Mesenchymal stem cell (in vitro differentiated cells and primary cell): ENCODE results near the gene COL27A1.

Source experiments
- DNase-seq: peaks from one replicate; pipeline ENCODE4 v3.0.0-alpha.2; 2013
- H2AFZ ChIP-seq: one replicate; pipeline ENCODE4 v1.6.1; 2013; ENCODE audit warnings: low read depth, mild to moderate bottlenecking, control low read depth, inconsistent platforms, low read length, moderate library complexity
- H2AK5ac ChIP-seq: 2 replicates; pipeline ENCODE4 v1.6.1; 2013; ENCODE audit warnings: low read length, moderate library complexity, mild to moderate bottlenecking, inconsistent platforms; ENCODE audit not compliant: severe bottlenecking
- H2BK120ac ChIP-seq: one replicate; pipeline ENCODE4 v1.6.1; 2013; ENCODE audit warnings: low read depth, mild to moderate bottlenecking, inconsistent platforms, low read length, moderate library complexity
- H2BK12ac ChIP-seq, 2 experiments: one replicate each; pipeline ENCODE4 v1.6.1; 2013; ENCODE audit warnings: inconsistent platforms in 2 of 2, low read length in 2 of 2, mild to moderate bottlenecking in 2 of 2, moderate library complexity in 2 of 2, control low read depth in 1 of 2
- H2BK15ac ChIP-seq: one replicate; pipeline ENCODE4 v1.6.1; 2013; ENCODE audit warnings: mild to moderate bottlenecking, low read depth, inconsistent platforms; ENCODE audit not compliant: poor library complexity, severe bottlenecking
- H2BK5ac ChIP-seq: 2 replicates; pipeline ENCODE4 v1.6.1; 2013; ENCODE audit warnings: low read depth, mild to moderate bottlenecking, low read length, control low read depth, inconsistent platforms; ENCODE audit not compliant: poor library complexity, severe bottlenecking
- H3K14ac ChIP-seq, 2 experiments: one replicate each; pipeline ENCODE4 v1.6.1; 2013; ENCODE audit warnings: inconsistent platforms in 2 of 2, low read length in 2 of 2, control low read depth in 1 of 2, mild to moderate bottlenecking in 1 of 2, moderate library complexity in 1 of 2
- H3K18ac ChIP-seq, 2 experiments: one replicate each; pipeline ENCODE4 v1.6.1; 2013; ENCODE audit warnings: inconsistent platforms in 2 of 2, low read length in 2 of 2, control low read depth in 1 of 2, low read depth in 1 of 2, mild to moderate bottlenecking in 1 of 2
- H3K23ac ChIP-seq, 2 experiments: one replicate each; pipeline ENCODE4 v1.6.1; 2013; ENCODE audit warnings: inconsistent platforms in 2 of 2, low read length in 2 of 2, mild to moderate bottlenecking in 2 of 2, moderate library complexity in 2 of 2, control low read depth in 1 of 2
- H3K27ac ChIP-seq: 2 replicates; pipeline ENCODE4 v1.5.1; 2013; ENCODE audit warnings: mild to moderate bottlenecking, moderate library complexity, low read length, control low read depth, inconsistent platforms; ENCODE audit not compliant: poor library complexity, severe bottlenecking
- H3K27me3 ChIP-seq, 2 experiments: 2 replicates each; pipeline versions ENCODE4 v1.6.1 to v1.7.0; 2013; ENCODE audit warnings: low read length in 2 of 2, mild to moderate bottlenecking in 2 of 2, moderate library complexity in 2 of 2, control low read depth in 1 of 2, inconsistent platforms in 1 of 2; ENCODE audit not compliant: control insufficient read depth in 1 of 2, insufficient read depth in 1 of 2
- H3K36me3 ChIP-seq, 2 experiments: 2 replicates each; pipeline versions ENCODE4 v1.6.1 to v1.7.0; 2013; ENCODE audit warnings: low read length in 2 of 2, control low read depth in 1 of 2, inconsistent platforms in 1 of 2, low read depth in 1 of 2, mild to moderate bottlenecking in 1 of 2; ENCODE audit not compliant: insufficient read depth in 2 of 2, control insufficient read depth in 1 of 2
- H3K4ac ChIP-seq, 2 experiments: one replicate each; pipeline ENCODE4 v1.6.1; 2013; ENCODE audit warnings: inconsistent platforms in 2 of 2, low read length in 2 of 2, mild to moderate bottlenecking in 2 of 2, moderate library complexity in 2 of 2, control low read depth in 1 of 2, low read depth in 1 of 2
- H3K4me1 ChIP-seq: 2 replicates; pipeline ENCODE4 v1.6.1; 2013; ENCODE audit warnings: low read depth, low read length, control low read depth; ENCODE audit not compliant: control insufficient read depth, insufficient read depth
- H3K4me2 ChIP-seq: 2 replicates; pipeline ENCODE4 v1.6.1; 2013; ENCODE audit warnings: low read length, mild to moderate bottlenecking, inconsistent platforms; ENCODE audit not compliant: poor library complexity, severe bottlenecking
- H3K4me3 ChIP-seq, 2 experiments: 2 replicates each; pipeline versions ENCODE4 v1.5.1 to v1.7.0; 2013; ENCODE audit warnings: low read length in 2 of 2, mild to moderate bottlenecking in 2 of 2, control low read depth in 1 of 2, low read depth in 1 of 2; ENCODE audit not compliant: insufficient read depth in 1 of 2
- H3K79me1 ChIP-seq: replicated peaks from 2 replicates; pipeline ENCODE4 v1.6.1; 2013; ENCODE audit warnings: mild to moderate bottlenecking, control low read depth, low read length, inconsistent platforms; ENCODE audit not compliant: poor library complexity, severe bottlenecking
- H3K9ac ChIP-seq: 2 replicates; pipeline ENCODE4 v1.7.0; 2013; ENCODE audit warnings: mild to moderate bottlenecking, low read length, moderate library complexity
- H3K9me3 ChIP-seq: 2 replicates; pipeline ENCODE4 v1.7.0; 2013; ENCODE audit warnings: mild to moderate bottlenecking, low read length; ENCODE audit not compliant: control insufficient read depth
- H4K8ac ChIP-seq: one replicate; pipeline ENCODE4 v1.6.1; 2013; ENCODE audit warnings: inconsistent platforms, mild to moderate bottlenecking, low read length, moderate library complexity
- H4K91ac ChIP-seq: one replicate; pipeline ENCODE4 v1.6.1; 2013; ENCODE audit warnings: mild to moderate bottlenecking, low read length, inconsistent platforms
- WGBS: methylation state at CpG from one replicate; pipeline ENCODE4 v1.1.7; 2013; ENCODE audit warnings: mixed read lengths; 5-methylcytosine and 5-hydroxymethylcytosine counted together

The COL27A1 gene

GRCh38 chr9:114296338-114296737 lies 141.0 kb downstream of the COL27A1 start:
- H3K4me1 ChIP-seq, result no peaks in the 10 kb centered on the region
- H3K9ac ChIP-seq, result no peak overlapping the region
- no peak overlapping the region for H4K8ac ChIP-seq
- H3K4me3 ChIP-seq, result no peak overlapping the region
- H3K27me3 ChIP-seq, result no peaks in the 10 kb centered on the region
- no peak overlapping the region for H3K14ac ChIP-seq
- H2BK120ac ChIP-seq, result no peak overlapping the region
- no peak overlapping the region for H2BK15ac ChIP-seq
- DNase-seq, result no peak
- H3K36me3 ChIP-seq, result peaks cover 34 to 37% of the 10 kb centered on the region in 2 experiments
- H2AFZ ChIP-seq, result no peak overlapping the region
- H4K91ac ChIP-seq, result no peak overlapping the region
- H3K27ac ChIP-seq, result no peak overlapping the region
- H2BK12ac ChIP-seq, result no peak overlapping the region
- H3K4ac ChIP-seq, result no peak overlapping the region
- H3K4me2 ChIP-seq, result no peak overlapping the region
- WGBS, result no CpG with 5 or more reads among the region's 1 CpG
- no peak overlapping the region for H3K18ac ChIP-seq
- peaks cover 13% of the 10 kb centered on the region for H3K9me3 ChIP-seq
- H3K23ac ChIP-seq, result no peak overlapping the region
- no peak overlapping the region for H2AK5ac ChIP-seq
- H3K79me1 ChIP-seq, result no peaks in the 10 kb centered on the region
- no peak overlapping the region for H2BK5ac ChIP-seq

- H3K4ac ChIP-seq, result no peak overlapping the region
- no peaks in the 10 kb centered on the region for H3K27me3 ChIP-seq
- no peak overlapping the region for H2BK5ac ChIP-seq
- no peak overlapping the region for H2BK15ac ChIP-seq
- peaks cover 27 to 50% of the 10 kb centered on the region in 2 experiments for H3K36me3 ChIP-seq
- no peak overlapping the region for H2BK120ac ChIP-seq
- H3K4me1 ChIP-seq, result no peaks in the 10 kb centered on the region
- H2BK12ac ChIP-seq, result no peak overlapping the region
- H2AFZ ChIP-seq, result no peak overlapping the region
- H4K8ac ChIP-seq, result no peak overlapping the region
- H3K4me2 ChIP-seq, result no peak overlapping the region
- H3K27ac ChIP-seq, result no peak overlapping the region
- H3K4me3 ChIP-seq, result no peak overlapping the region
- H3K23ac ChIP-seq, result no peak overlapping the region
- H3K18ac ChIP-seq, result no peak overlapping the region
- no peak for DNase-seq
- H3K9me3 ChIP-seq, result peaks cover 9% of the 10 kb centered on the region
- WGBS, result 95% methylated on average over 15 of the region's 15 CpGs
- no peak overlapping the region for H3K14ac ChIP-seq
- no peak overlapping the region for H4K91ac ChIP-seq
- H3K9ac ChIP-seq, result no peak overlapping the region
- H3K79me1 ChIP-seq, result no peaks in the 10 kb centered on the region
- H2AK5ac ChIP-seq, result no peak overlapping the region
These were observed 144.2 kb downstream of the COL27A1 start for GRCh38 chr9:114299286-114300152.

GRCh38 chr9:114300153-114300845 lies 145.0 kb downstream of the COL27A1 start:
- H3K23ac ChIP-seq, result no peak overlapping the region
- no peak overlapping the region for H4K8ac ChIP-seq
- no peak overlapping the region for H2BK12ac ChIP-seq
- no peak for DNase-seq
- H3K36me3 ChIP-seq, result peaks cover 19 to 57% of the 10 kb centered on the region in 2 experiments
- H3K27me3 ChIP-seq, result no peaks in the 10 kb centered on the region
- no peak overlapping the region for H3K9ac ChIP-seq
- no peak overlapping the region for H2BK120ac ChIP-seq
- H3K18ac ChIP-seq, result no peak overlapping the region
- no peak overlapping the region for H3K4me3 ChIP-seq
- no peak overlapping the region for H3K14ac ChIP-seq
- no peak overlapping the region for H2BK5ac ChIP-seq
- H3K79me1 ChIP-seq, result no peaks in the 10 kb centered on the region
- H3K4ac ChIP-seq, result no peak overlapping the region
- no peak overlapping the region for H2AK5ac ChIP-seq
- no peak overlapping the region for H3K27ac ChIP-seq
- no peaks in the 10 kb centered on the region for H3K4me1 ChIP-seq
- no peak overlapping the region for H2BK15ac ChIP-seq
- H3K9me3 ChIP-seq, result peaks cover under 1% of the 10 kb centered on the region
- 96% methylated on average over 4 of the region's 4 CpGs for WGBS
- H3K4me2 ChIP-seq, result no peak overlapping the region
- H2AFZ ChIP-seq, result no peak overlapping the region
- no peak overlapping the region for H4K91ac ChIP-seq
